A172 (cell line): ENCODE results near the gene KIF4B. TPM values are rescaled to one million over a fixed set of nuclear protein-coding genes. Genes with fewer than 3 reads are reported as not detected.

Source experiments
- DNase-seq: peaks from one replicate; pipeline ENCODE4 v3.0.0-alpha.2; 2015; ENCODE audit warnings: low spot score
- total RNA-seq: library from RNA; depleted of rRNA; stranded (reverse); fragments of >200 nt; shearing (Covaris generic); gene quantifications from 2 replicates; pipeline ENCODE4 v1.2.3, GENCODE V29; 2014; rRNA removed

KIF4B gene
- total RNA-seq, 1 experiment from 2014 or later: 0.02 TPM

DNA sequence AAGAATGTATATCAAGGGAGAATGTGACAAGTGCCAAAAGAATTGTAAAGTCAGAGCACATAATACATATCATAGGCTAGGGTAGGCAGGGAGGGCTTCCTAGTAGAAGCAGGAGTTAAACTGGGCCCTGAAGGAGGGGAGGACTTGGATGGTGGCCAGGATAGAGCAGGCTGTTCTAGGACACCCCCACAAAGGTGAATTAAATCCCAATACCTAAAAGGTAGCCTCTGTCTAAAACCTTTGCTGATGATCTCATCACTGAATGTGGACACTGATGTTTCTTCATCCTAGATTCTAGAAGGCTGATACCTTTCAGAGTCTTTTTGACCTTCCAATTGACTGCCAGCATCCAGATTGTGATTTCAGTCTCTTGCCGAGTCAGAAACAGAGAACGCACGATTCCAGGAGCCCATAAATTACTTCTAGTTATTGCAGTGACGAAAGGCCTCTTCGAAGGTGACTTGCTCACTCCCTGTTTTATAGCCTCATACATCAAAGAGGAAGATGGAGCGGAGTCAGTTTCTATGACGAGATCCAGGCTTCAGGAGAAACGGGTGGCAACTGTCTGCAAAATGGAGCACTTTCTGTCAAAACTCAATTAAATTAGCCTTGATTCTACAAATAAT, 43.2 kb downstream of the KIF4B start:
- DNase-seq: no peak

GRCh38 chr5:155057626-155058025, 44.1 kb downstream of the KIF4B start:
- DNase-seq: no peak

DNA sequence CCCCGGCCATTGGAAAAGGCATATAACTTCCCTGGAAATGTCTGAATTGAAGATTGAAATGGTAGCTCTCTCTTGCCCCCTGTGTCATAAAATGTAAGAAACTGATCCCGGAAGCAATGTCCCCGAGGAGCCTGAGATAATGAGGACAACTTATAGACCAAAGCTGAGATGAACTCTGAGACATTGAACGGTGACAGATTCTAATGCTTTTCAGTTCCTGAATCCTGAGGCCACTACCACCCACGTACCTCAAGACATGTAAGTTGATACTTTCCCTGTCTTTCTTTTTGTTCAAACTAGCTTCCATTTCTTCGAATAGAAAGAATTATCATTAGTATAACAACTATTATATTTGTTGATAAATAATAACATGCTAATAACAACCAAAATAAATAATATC, 51.0 kb downstream of the KIF4B start:
- DNase-seq: no peak

DNA sequence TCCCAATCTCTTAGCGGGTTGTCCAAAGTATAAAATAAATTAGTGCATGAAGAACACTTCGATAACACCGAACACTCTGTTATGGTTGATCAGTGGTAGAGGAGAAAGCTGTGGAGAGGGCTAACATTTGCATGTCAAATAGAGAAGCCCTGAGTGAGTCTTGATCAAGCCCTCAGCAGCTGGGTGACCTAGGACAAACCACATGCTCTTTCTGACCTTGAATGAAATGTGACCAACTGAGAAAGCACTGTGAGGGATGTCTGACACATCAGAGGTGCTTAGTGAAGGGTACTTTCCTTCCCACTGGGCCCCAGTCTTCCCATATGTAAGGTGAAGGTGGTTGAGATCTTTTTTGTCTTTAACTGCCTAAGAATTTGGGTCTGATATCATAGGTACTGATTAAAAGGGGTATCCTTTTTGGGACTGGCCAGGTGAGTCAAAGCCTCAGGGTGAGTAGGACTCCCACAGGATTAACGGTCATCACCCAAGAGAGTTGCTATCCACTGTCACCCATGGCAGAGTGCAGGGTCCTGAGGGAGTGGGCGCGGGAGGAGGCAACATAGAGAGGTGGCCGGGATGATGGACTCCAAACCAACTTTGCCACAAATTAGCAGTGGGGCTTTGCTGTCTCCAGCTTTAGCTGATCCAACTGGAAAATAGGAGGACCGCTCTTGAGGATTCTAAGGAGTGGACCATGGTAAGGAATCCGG, 53.5 kb downstream of the KIF4B start:
- DNase-seq: no peak

Other genes starting within 250 kb of the KIF4B start
- gene FAXDC2, start 163.2 kb upstream of the KIF4B start, total RNA-seq: 1.8 and 3.5 TPM in 2 replicates
- 82.7 and 85.0 TPM in 2 replicates for gene CNOT8, start 155.1 kb upstream of the KIF4B start, total RNA-seq
- gene GEMIN5, start 75.5 kb upstream of the KIF4B start, total RNA-seq: 29.2 and 37.2 TPM in 2 replicates
- gene MRPL22, start 72.7 kb upstream of the KIF4B start, total RNA-seq: 37.9 and 58.5 TPM in 2 replicates